ENCODE results near the gene CXCL5.
"Not testable (repeated sequence)": the region's sequence is repeated elsewhere in the genome, so short reads cannot be mapped to it uniquely, and the experiment has no call there.

Gene CXCL5

DNA sequence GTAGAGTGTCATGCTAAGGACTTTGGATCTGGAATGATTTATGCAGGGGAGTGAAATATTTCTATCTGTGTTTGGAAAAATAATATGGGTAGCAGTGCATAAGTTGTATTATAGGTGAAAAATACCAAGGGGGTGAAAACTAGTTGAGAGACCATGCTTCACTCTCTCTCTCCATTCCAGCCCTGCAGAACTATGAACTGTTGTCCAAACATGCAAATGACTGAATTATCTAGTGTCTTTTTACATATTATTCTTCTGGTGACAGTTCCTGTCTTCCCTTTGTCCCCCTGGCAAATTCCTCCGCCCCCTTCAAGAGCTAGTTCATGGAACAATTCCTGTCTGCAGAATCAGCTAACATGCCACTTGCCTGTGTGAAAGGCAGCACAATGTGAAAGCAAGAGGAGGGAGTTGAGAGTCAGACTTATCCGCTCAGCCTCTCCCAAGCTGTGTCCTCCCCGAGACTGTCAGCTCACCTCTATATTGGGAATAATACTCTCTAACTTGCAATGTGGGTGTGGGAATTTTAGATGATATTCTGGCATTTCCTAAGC lies 19.0 kb downstream of the CXCL5 start:
- TF ChIP-seq PAX5 (IDR thresholded peaks at IDR 0.05; ENCODE audit: insufficient read depth, low read length, severe bottlenecking) (no peak), POU2F2 (IDR thresholded peaks at IDR 0.05; ENCODE audit: low read depth, low read length) (no peak), POLR2AphosphoS5 (IDR thresholded peaks at IDR 0.05; ENCODE audit: low read depth, low read length) (no peak), POLR2A (IDR thresholded peaks at IDR 0.05; ENCODE audit: low read depth, low read length) (no peak), TAF1 (IDR thresholded peaks at IDR 0.05; ENCODE audit: low read depth, low read length) (no peak), SPI1 (IDR thresholded peaks at IDR 0.05; ENCODE audit: low read depth, low read length) (no peak)
- DNase-seq (ENCODE audit: insufficient read length, low spot score) = no peak
- no peak for FAIRE-seq

DNA sequence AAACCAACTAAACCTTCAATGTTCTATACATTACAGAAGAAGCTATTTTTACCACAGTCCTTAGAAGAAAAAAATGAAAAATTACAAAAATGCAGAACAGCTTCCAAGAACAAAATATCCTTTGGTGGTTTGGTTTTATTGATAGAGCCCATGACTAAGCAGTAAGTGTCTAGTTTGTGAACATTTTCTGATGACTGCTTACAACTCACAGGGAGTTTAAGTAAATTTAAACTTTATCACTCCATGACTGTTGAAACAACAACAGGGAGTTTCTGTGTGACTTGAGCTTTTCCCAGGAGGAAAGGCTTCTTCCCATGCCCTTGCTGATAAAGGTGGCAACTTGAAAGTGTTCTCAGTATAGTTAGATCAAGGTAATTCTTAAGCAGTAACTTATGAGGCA lies 19.6 kb downstream of the CXCL5 start:
- TF ChIP-seq SPI1 (IDR thresholded peaks at IDR 0.05; ENCODE audit: low read depth, low read length) (no peak), POLR2A (IDR thresholded peaks at IDR 0.05; ENCODE audit: low read depth, low read length) (no peak), TAF1 (IDR thresholded peaks at IDR 0.05; ENCODE audit: low read depth, low read length) (no peak), POU2F2 (IDR thresholded peaks at IDR 0.05; ENCODE audit: low read depth, low read length) (no peak), POLR2AphosphoS5 (IDR thresholded peaks at IDR 0.05; ENCODE audit: low read depth, low read length) (no peak), PAX5 (IDR thresholded peaks at IDR 0.05; ENCODE audit: insufficient read depth, low read length, severe bottlenecking) (no peak)
- FAIRE-seq (no peak), DNase-seq (ENCODE audit: insufficient read length, low spot score) (no peak)

DNA sequence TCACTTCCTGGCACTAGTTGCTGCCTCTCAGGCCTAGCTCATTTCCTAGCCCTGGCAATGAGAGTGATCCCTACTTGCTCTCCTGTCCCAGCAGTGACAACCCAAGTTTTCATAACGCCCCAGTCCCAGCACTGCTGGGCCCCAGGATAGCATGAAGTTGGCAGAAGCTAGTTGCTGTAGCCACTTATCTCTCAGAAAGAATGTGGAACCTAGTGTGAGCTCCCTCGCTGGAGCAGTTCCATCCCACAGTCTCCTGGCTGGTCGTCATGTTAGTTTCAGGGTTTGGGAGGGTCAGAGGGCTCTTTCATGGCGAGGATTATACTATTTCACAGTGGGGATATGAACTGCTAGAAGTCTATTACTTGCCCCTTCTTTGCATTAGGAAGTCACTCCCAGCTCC lies 21.8 kb downstream of the CXCL5 start:
- no peak for TF ChIP-seq POLR2AphosphoS5 (IDR thresholded peaks at IDR 0.05; ENCODE audit: low read depth, low read length)
- no peak for TF ChIP-seq POLR2A (IDR thresholded peaks at IDR 0.05; ENCODE audit: low read depth, low read length)
- FAIRE-seq (no peak), DNase-seq (ENCODE audit: insufficient read length, low spot score) (no peak)

DNA sequence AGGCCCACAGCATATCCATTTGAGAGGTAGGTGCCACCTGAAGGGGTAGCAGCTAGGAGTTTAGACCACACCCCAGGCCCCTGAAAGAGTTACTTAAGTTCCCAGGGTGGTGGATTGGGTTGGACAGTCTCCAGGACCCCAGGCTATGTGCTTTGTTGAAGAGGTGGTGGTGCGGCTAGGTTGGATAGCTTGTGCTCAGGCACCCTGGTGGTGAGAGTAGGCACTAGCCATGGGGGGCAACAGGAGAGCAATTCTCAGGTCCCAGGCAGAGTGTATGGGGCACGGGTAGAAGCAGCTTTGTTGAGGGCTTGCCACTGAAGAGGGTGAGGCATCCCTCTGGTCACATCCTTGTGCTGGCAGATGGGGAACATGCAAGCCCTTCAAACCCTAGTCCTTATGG lies 22.3 kb downstream of the CXCL5 start:
- FAIRE-seq = no peak
- DNase-seq (ENCODE audit: insufficient read length, low spot score) = no peak

DNA sequence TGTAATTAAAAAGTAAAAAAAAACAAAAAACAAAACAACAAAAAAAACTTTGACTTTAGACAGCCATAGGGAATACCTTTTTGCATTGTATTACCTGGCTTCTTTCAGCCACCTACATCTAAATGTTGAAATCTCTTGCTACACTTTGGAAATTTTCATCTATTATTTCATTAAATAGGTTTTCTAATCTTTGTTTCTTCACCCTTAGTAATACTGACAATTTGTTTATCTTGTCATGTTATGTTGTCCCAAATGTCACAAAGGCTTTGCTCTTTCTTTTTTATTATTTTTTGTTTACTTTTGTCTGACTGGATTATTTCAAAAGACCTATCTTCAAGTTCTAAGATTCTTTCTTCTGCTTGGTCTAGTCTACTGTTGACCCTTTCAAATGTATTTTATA lies 24.1 kb downstream of the CXCL5 start:
- no peak for FAIRE-seq
- DNase-seq (ENCODE audit: insufficient read length, low spot score) = no peak
- no peak for TF ChIP-seq POU2F2 (IDR thresholded peaks at IDR 0.05; ENCODE audit: low read depth, low read length)
- TF ChIP-seq POLR2AphosphoS5 (IDR thresholded peaks at IDR 0.05; ENCODE audit: low read depth, low read length) = no peak
- TF ChIP-seq TAF1 (IDR thresholded peaks at IDR 0.05; ENCODE audit: low read depth, low read length) = no peak
- no peak for TF ChIP-seq SPI1 (IDR thresholded peaks at IDR 0.05; ENCODE audit: low read depth, low read length)
- no peak for TF ChIP-seq PAX5 (IDR thresholded peaks at IDR 0.05; ENCODE audit: insufficient read depth, low read length, severe bottlenecking)
- no peak for TF ChIP-seq POLR2A (IDR thresholded peaks at IDR 0.05; ENCODE audit: low read depth, low read length)

More for the DNA sequence above, 22.3 kb downstream of the CXCL5 start:
- TF ChIP-seq POU2F2 (IDR thresholded peaks at IDR 0.05; ENCODE audit: low read depth, low read length) (no peak), POLR2A (IDR thresholded peaks at IDR 0.05; ENCODE audit: low read depth, low read length) (no peak), PAX5 (IDR thresholded peaks at IDR 0.05; ENCODE audit: insufficient read depth, low read length, severe bottlenecking) (no peak), TAF1 (IDR thresholded peaks at IDR 0.05; ENCODE audit: low read depth, low read length) (no peak), POLR2AphosphoS5 (IDR thresholded peaks at IDR 0.05; ENCODE audit: low read depth, low read length) (no peak), SPI1 (IDR thresholded peaks at IDR 0.05; ENCODE audit: low read depth, low read length) (no peak)

DNA sequence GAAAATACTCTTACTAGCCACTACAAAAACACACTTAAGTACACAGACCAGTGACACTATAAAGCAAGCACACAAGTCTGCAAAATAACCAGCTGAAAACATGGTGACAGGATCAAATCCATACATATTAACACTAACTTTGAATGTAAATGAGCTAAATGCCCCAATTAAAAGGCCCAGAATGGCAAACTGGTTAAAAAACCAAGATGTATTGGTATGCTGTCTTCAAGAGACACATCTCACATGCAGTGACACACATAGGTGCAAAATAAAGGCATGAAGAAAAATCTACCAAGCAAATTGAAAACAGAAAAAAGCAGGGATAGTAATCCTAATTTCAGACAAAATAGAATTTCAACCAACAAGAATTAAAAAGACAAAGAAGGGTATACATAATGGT lies 27.5 kb downstream of the CXCL5 start:
- TF ChIP-seq PAX5 (IDR thresholded peaks at IDR 0.05; ENCODE audit: insufficient read depth, low read length, severe bottlenecking) = no peak
- TF ChIP-seq POLR2AphosphoS5 (IDR thresholded peaks at IDR 0.05; ENCODE audit: low read depth, low read length) = no peak
- no peak for TF ChIP-seq POLR2A (IDR thresholded peaks at IDR 0.05; ENCODE audit: low read depth, low read length)
- TF ChIP-seq POU2F2 (IDR thresholded peaks at IDR 0.05; ENCODE audit: low read depth, low read length) = no peak
- DNase-seq (ENCODE audit: insufficient read length, low spot score) (no peak), FAIRE-seq (no peak)

DNA sequence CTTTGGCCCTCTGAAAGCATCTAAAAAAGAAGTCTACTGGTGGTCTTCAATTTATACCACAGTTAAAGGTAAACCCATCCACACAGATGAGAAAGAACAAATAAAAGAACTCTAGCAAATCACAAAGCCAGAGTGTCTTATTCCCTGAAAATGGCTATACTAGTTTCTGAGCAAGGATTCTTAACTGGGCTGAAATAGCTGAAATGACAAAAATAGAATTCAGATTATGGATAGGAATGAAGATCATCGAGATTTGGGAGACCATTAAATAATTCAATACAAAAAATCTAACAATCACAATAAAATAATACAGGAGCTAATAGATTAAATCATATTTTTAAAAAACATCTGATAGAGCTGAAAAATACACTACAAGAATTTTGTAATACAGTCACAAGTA lies 28.5 kb downstream of the CXCL5 start:
- FAIRE-seq (no peak), DNase-seq (ENCODE audit: insufficient read length, low spot score) (no peak)
- TF ChIP-seq SPI1 (IDR thresholded peaks at IDR 0.05; ENCODE audit: low read depth, low read length) (no peak), POLR2A (IDR thresholded peaks at IDR 0.05; ENCODE audit: low read depth, low read length) (no peak), PAX5 (IDR thresholded peaks at IDR 0.05; ENCODE audit: insufficient read depth, low read length, severe bottlenecking) (no peak), POLR2AphosphoS5 (IDR thresholded peaks at IDR 0.05; ENCODE audit: low read depth, low read length) (no peak), TAF1 (IDR thresholded peaks at IDR 0.05; ENCODE audit: low read depth, low read length) (no peak), POU2F2 (IDR thresholded peaks at IDR 0.05; ENCODE audit: low read depth, low read length) (no peak)

DNA sequence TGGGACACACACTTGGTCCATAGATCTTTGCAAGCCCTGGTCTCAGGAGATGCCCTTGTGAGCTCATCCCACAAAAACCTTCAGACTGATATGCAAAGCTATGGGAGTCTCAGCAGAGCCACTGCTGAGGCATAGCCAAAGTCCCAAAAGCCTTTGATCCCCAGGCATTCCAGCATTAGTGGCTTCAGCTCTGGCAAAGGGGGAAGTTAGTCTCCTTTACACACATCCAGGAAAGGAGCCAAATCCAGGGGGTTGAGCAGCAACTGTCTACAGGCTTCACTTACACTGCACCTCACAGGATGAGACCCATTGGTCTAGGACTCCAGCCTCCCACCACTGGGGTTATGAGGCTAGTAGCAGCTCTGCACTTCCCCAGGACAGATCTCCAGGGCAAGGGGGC lies 30.6 kb downstream of the CXCL5 start:
- DNase-seq (ENCODE audit: insufficient read length, low spot score) (no peak), FAIRE-seq (no peak)
- TF ChIP-seq SPI1 (IDR thresholded peaks at IDR 0.05; ENCODE audit: low read depth, low read length) = no peak
- TF ChIP-seq POLR2A (IDR thresholded peaks at IDR 0.05; ENCODE audit: low read depth, low read length) = no peak
- TF ChIP-seq TAF1 (IDR thresholded peaks at IDR 0.05; ENCODE audit: low read depth, low read length) = no peak
- no peak for TF ChIP-seq POLR2AphosphoS5 (IDR thresholded peaks at IDR 0.05; ENCODE audit: low read depth, low read length)
- no peak for TF ChIP-seq PAX5 (IDR thresholded peaks at IDR 0.05; ENCODE audit: insufficient read depth, low read length, severe bottlenecking)
- no peak for TF ChIP-seq POU2F2 (IDR thresholded peaks at IDR 0.05; ENCODE audit: low read depth, low read length)

DNA sequence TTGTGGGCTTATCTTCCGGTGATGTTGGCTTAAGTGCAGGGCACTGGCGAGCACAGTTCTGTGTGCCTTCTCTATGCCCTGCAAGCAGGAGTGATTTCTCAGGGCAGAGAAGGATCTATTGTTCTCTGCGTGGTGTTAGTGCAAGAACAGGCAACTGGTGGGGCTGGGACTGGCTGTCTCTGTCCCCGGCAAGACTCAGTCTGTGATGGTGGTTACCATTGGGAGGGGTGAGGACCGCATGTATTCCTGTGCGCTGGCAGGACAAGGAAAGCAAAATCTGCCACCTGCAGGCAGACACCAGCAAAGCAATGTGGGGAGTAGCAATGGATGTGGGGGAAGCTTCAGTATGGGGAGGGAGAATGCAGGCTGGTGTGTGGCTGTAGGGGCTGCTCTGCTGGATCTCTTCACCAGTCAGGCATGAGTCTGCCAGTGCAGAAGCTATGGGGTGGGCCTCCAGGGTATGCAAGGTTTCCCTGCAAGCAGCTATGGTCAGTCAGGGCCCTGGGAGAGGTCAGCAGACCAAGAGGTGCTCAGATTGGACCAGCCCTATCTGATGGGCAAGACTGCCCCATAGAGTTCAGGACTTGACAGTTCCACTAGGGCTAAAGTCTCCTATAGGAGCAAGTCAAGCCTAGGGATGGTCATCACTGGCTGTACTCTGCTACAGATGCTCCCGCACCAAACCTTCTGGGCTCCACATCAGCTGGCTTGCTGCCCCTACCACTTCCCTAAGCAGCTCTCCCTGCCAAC lies 33.4 kb downstream of the CXCL5 start:
- DNase-seq (ENCODE audit: insufficient read length, low spot score) = no peak
- no peak for FAIRE-seq
- TF ChIP-seq SPI1 (IDR thresholded peaks at IDR 0.05; ENCODE audit: low read depth, low read length) (no peak), POU2F2 (IDR thresholded peaks at IDR 0.05; ENCODE audit: low read depth, low read length) (no peak), POLR2AphosphoS5 (IDR thresholded peaks at IDR 0.05; ENCODE audit: low read depth, low read length) (no peak), POLR2A (IDR thresholded peaks at IDR 0.05; ENCODE audit: low read depth, low read length) (no peak), TAF1 (IDR thresholded peaks at IDR 0.05; ENCODE audit: low read depth, low read length) (no peak), PAX5 (IDR thresholded peaks at IDR 0.05; ENCODE audit: insufficient read depth, low read length, severe bottlenecking) (no peak)

DNA sequence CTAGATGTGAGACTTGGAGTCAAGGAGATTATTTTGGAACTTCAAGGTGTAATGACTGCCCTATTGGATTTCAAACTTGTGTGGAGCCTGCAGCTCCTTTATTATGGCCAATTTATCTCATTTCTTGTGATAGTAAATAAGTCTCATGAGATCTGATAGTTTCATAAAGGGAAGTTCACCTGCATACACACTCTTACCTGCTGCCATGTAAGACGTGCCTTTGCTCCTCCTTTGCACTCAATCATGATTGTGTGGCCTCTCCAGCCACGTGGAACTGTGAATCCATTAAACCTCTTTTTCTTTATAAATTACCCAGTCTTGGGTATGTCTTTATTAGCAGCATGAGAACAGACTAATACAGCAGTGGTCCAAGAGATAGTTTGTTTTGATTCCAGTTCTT lies 35.8 kb downstream of the CXCL5 start:
- DNase-seq (ENCODE audit: insufficient read length, low spot score) = no peak
- FAIRE-seq = no peak
- TF ChIP-seq POU2F2 (IDR thresholded peaks at IDR 0.05; ENCODE audit: low read depth, low read length) = no peak
- TF ChIP-seq PAX5 (IDR thresholded peaks at IDR 0.05; ENCODE audit: insufficient read depth, low read length, severe bottlenecking) = no peak
- TF ChIP-seq SPI1 (IDR thresholded peaks at IDR 0.05; ENCODE audit: low read depth, low read length) = no peak
- TF ChIP-seq POLR2A (IDR thresholded peaks at IDR 0.05; ENCODE audit: low read depth, low read length) = no peak
- no peak for TF ChIP-seq TAF1 (IDR thresholded peaks at IDR 0.05; ENCODE audit: low read depth, low read length)
- TF ChIP-seq POLR2AphosphoS5 (IDR thresholded peaks at IDR 0.05; ENCODE audit: low read depth, low read length) = no peak

DNA sequence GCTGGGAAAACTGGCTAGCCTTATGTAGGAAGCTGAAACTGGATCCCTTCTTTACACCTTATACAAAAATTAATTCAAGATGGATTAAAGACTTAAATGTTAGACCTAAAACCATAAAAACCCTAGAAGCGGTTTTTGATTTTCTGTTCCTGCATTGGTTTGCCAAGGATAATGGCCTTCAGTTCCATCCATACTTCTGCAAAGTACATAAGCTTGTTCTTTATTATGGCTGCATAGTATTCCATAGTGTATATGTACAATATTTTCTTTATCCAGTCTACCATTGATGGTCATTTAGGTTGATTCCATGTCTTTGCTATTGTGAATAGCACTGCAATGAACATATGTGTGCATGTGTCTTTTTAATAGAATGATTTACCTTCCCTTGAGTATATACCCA lies 39.4 kb downstream of the CXCL5 start:
- DNase-seq (ENCODE audit: insufficient read length, low spot score); FAIRE-seq: not testable (repeated sequence)
